Activated CD4-positive, alpha-beta T cell treated with anti-CD3 and anti-CD28 coated beads, Interleukin-2, amount 50 U/mL, for 24 hours (primary cell): ENCODE results near the gene CT47A1.
"Not testable (repeated sequence)": the region's sequence is repeated elsewhere in the genome, so short reads cannot be mapped to it uniquely, and the experiment has no call there.

ENCODE experiments used
- DNase-seq, 2 donors: peaks; one replicate each; pipeline ENCODE4 v3.0.0-alpha.2; 2020; ENCODE audit warnings: low read depth in 1 of 2, low spot score in 1 of 2

CT47A1 gene

DNA sequence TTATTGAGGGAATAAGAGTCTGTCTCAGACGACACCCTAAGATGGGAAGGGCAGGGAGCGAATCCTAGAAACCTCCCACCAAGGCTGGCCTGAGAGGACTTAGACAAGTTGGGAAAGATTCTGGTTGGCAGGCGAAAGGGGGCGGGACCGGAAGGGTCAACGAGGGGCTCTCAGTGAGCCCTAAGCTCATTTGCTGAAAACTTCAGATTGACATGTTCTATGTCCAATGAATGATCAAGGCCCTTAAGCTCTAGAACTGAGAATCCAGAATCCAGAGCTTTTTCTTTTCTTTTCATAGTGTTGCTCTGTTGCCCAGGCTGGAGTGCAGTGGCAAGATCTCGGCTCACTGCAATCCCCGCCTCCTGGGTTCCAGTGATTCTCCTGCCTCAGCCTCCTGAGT is at the start of gene CT47A1:
TSS of gene CT47A1 (minus strand) at position 101 of the 400 bp plus-strand sequence. CDS start 231 bp downstream, outside the sequence.
- DNase-seq: not testable (repeated sequence)

DNA sequence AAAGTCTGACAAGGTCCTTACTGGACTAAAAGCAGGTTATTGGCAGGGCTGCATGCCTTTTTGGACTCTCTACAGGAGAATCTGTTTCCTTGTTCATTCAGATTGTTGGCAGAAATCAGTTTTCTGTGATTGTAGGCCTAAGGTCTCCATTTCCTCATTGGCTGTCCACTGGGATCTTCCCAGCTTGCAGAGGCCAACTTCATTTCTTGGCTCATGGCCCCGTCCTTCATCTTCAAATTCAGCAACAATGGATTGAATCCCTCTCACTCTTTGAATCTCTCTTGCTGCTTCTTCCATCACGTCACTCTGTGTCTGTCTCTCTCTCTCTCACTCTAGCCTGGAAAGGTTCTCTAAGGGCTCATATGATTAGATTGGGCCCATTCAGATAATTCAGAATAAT is 47.0 kb upstream of the CT47A1 start:
- DNase-seq: no peak

- DNase-seq: no peak
These were observed 44.5 kb upstream of the CT47A1 start for GRCh38 chrX:121030083-121030482.

- DNase-seq: no peak
These were observed 42.9 kb upstream of the CT47A1 start for GRCh38 chrX:121028419-121028818.

GRCh38 chrX:121014826-121015225 is 29.3 kb upstream of the CT47A1 start:
- DNase-seq: no peak

- no peak for DNase-seq
These were observed 28.4 kb upstream of the CT47A1 start for GRCh38 chrX:121013897-121014455.

- DNase-seq: no peak
These were observed 25.7 kb upstream of the CT47A1 start for GRCh38 chrX:121011254-121011653.

GRCh38 chrX:121010218-121010617 is 24.7 kb upstream of the CT47A1 start:
- no peak for DNase-seq

DNA sequence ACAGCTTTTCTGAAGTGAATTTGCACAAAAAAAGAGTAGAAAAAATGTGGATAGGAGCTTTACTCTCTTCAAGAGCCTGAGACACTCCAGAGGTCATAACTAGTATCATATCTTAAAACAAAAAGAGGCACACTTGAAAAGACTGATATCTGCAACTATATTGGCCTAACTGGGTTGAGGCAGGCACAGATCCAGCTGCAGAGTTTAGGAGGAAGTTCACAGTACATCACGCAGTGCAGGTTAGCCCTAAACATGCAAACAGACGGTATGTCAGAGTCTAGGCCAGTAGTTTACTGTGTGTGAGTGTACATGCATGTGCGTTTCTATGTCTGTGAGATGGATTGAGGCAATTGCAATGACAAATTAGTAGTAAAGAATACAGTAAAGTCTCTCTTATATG is 24.2 kb upstream of the CT47A1 start:
- DNase-seq: no peak

DNA sequence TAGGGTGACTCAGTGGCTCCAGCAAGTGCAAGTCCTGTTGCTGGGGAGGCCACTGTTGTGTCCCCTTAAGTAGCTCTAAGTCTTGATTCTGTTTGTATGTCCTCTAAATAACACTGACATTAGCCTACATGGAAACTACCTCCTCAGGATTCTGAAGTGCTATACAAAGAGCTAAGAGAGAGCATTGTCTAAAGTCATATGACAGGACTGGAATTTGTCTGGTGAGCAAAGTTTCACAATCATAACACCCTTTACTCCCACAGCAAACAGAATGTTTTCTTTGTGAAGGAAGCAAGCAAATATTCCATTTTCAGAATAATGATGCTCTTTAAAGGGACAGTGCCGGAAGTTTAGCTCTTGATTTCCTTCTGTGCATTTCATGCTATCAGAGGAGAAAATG is 23.4 kb upstream of the CT47A1 start:
- no peak for DNase-seq

DNA sequence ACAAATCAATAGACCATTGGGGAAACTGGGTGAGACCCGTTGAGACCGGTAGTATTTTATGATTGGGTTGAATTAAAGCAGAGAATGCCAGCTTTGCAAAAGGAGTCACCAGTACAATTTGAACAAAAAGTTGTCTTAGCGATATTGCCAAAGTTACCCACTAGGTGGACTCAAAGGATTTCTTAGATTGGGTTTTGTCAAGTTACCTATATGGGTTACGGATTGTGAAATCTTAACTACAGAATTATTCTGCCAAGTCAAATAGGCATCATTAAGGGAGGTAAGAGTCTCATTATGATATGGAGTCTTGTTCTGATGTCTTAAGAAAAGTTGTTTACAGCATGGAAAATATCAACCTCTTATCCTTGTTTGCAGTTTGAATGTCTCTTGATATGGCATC is 15.0 kb upstream of the CT47A1 start:
- DNase-seq: no peak

DNA sequence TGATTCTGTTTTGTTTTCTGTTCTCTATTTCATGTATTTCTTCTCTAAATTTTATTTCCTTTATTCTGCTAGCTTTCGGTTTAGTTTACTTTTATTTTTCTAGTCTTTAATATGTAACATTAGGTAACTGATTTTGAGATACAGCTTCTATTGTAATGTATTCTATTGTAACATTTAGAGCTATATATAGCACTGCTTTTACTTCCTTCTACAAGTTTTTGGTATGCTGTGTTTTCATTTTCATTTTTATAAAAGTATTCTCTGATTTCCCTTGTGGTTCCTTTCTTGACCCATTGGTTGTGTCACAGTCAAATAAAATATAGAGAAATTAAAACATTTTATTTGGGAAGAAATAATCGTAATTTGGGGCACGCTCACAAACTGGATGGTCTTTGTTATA is 13.9 kb upstream of the CT47A1 start:
- DNase-seq: no peak

DNA sequence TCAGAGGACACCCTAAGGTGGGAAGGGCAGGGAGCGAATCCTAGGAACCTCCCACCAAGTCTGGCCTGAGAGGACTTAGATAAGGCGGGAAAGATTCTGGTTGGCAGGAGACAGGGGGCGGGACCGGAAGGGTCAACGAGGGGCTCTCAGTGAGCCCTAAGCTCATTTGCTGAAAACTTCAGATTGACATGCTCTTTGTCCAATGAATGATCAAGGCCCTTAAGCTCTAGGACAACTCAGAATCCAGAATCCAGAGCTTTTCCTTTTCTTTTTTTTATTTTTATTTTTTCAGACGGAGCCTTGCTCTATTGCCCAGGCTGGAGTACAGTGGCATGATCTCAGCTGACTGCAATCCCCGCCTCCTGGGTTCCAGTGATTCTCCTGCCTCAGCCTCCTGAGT is 29.1 kb downstream of the CT47A1 start, which contains the start of gene CT47A7:
TSS of gene CT47A7 (minus strand) at position 101 of the 400 bp plus-strand sequence. CDS start 255 bp downstream, outside the sequence.
- not testable (repeated sequence) for DNase-seq
